ENCODE measurements around the gene MAP3K9.

- TF ChIP-seq POLR2AphosphoS5 (IDR thresholded peaks at IDR 0.05; ENCODE audit: low read depth) (no peak), CTCF (IDR thresholded peaks at IDR 0.05; ENCODE audit: insufficient read depth, low read length) (no peak), GABPA (IDR thresholded peaks at IDR 0.05; ENCODE audit: low read depth) (no peak), REST (IDR thresholded peaks at IDR 0.05; ENCODE audit: insufficient replicate concordance, low read depth) (no peak), SPI1 (IDR thresholded peaks at IDR 0.05; ENCODE audit: borderline replicate concordance, low read depth) (no peak)
Observed at GRCh38 chr14:70833884-70834283, 24.6 kb upstream of the MAP3K9 start.

All from HL-60 (cell line).